ENCODE data around the gene DNAJC8. TPM values are rescaled to one million over a fixed set of nuclear protein-coding genes. Genes with fewer than 3 reads are reported as not detected.

Gene DNAJC8
- total and polyA plus RNA-seq, 10 of the 15 experiments (the other 5 are each of a cell fraction or from before 2014, with no cell fraction given) = 91.2 to 296 (median 152) TPM

DNA sequence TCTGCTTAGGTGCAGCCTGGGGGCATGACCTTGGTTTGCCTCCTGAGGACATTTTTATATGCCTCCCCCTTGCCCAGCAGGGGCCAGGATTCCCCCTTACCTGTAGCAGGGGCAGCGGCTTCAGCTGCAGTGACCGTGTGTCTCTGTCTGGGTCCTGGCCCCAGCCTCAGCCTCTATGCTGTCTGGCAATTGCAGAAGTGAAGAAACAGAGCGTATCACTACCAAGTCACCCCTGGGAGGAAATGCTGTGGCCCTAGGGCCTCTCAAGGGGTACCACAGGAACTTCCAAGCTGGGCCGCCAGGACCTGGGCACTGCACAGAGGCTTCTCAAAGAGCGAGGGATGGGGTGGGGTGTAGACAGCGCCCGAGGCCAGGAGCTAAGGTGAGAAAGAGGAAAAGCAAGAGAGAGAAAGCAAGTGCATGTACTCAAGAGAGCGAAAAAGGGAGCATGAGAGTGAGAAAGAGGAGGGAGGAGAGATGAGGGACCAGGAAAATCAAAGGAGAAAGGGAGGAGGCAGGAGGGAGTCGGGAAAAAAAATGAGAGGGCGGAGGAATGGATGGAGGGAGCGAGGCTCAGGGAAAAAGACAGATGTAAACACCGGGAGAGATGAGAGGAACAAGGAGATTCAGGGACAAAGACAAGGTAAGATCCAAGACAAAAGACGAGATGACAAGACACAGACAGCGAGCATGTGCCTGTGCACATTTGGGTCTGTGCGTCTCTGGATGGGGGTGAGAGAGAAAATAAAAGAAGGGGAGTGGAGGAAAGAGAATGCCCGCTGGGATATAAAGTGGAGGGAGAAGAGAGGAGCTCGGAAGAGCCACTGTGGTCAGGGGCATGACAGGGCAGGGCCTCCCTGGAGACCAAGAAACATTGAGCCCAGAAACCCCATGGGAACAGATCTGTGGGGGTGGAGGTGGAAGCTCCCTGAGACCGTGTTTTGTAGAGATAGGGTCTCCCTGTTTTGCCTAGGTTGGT is 56.0 kb downstream of the DNAJC8 start, which contains the start of gene PTAFR (continued):
- TF ChIP-seq, protein P1, sequence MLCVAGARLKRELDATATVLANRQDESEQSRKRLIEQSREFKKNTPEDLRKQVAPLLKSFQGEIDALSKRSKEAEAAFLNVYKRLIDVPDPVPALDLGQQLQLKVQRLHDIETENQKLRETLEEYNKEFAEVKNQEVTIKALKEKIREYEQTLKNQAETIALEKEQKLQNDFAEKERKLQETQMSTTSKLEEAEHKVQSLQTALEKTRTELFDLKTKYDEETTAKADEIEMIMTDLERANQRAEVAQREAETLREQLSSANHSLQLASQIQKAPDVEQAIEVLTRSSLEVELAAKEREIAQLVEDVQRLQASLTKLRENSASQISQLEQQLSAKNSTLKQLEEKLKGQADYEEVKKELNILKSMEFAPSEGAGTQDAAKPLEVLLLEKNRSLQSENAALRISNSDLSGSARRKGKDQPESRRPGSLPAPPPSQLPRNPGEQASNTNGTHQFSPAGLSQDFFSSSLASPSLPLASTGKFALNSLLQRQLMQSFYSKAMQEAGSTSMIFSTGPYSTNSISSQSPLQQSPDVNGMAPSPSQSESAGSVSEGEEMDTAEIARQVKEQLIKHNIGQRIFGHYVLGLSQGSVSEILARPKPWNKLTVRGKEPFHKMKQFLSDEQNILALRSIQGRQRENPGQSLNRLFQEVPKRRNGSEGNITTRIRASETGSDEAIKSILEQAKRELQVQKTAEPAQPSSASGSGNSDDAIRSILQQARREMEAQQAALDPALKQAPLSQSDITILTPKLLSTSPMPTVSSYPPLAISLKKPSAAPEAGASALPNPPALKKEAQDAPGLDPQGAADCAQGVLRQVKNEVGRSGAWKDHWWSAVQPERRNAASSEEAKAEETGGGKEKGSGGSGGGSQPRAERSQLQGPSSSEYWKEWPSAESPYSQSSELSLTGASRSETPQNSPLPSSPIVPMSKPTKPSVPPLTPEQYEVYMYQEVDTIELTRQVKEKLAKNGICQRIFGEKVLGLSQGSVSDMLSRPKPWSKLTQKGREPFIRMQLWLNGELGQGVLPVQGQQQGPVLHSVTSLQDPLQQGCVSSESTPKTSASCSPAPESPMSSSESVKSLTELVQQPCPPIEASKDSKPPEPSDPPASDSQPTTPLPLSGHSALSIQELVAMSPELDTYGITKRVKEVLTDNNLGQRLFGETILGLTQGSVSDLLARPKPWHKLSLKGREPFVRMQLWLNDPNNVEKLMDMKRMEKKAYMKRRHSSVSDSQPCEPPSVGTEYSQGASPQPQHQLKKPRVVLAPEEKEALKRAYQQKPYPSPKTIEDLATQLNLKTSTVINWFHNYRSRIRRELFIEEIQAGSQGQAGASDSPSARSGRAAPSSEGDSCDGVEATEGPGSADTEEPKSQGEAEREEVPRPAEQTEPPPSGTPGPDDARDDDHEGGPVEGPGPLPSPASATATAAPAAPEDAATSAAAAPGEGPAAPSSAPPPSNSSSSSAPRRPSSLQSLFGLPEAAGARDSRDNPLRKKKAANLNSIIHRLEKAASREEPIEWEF (IDR thresholded peaks at IDR 0.05; ENCODE audit: insufficient replicate concordance, low read depth, low read length) = peak; percentile 83
- TF ChIP-seq YBX1 (IDR thresholded peaks at IDR 0.05) = peak; percentile 96
- no peak for TF ChIP-seq TCF7 (IDR thresholded peaks at IDR 0.05; ENCODE audit: borderline replicate concordance)
- peak; percentile 44 to 51; a peak in 2 of 4 replicates for TF ChIP-seq EP300 (IDR thresholded peaks at IDR 0.05; ENCODE audit: borderline replicate concordance in 1 of 2, control insufficient read depth in 1 of 2, low read depth in 2 of 2, low read length in 2 of 2)
- TF ChIP-seq RB1 (IDR thresholded peaks at IDR 0.05; ENCODE audit: borderline replicate concordance) = peak; percentile 88; the same call in 1 of the 2 replicates
- TF ChIP-seq CBX5 (IDR thresholded peaks at IDR 0.05; ENCODE audit: low read depth) = no peak
- no peak for TF ChIP-seq CBX3 (IDR thresholded peaks at IDR 0.05; ENCODE audit: borderline replicate concordance, low read depth)
- peak; percentile 70 for TF ChIP-seq POLR2A (IDR thresholded peaks at IDR 0.05; ENCODE audit: low read depth, low read length)
- no peak for TF ChIP-seq HDAC6 (IDR thresholded peaks at IDR 0.05; ENCODE audit: unreplicated experiment)
- peak in 1 of 2 experiments; percentile 69; a peak in 2 of 4 replicates for TF ChIP-seq ETV6 (conservative IDR thresholded peaks at IDR 0.05 in 1 of 2, IDR thresholded peaks at IDR 0.05 in 1 of 2; ENCODE audit: borderline replicate concordance in 1 of 2, low read depth in 1 of 2)

All from GM12878 (cell line).